HFF-Myc (cell line): ENCODE measurements around the gene CHRM4.

Experiments used
- DNase-seq: peaks from one replicate; pipeline ENCODE4 v3.0.0-alpha.2; 2011; ENCODE audit warnings: low read depth; ENCODE audit errors: extremely low read depth
- H3K4me3 ChIP-seq: replicated peaks from 2 replicates; pipeline ENCODE4 v1.5.1; 2011; ENCODE audit warnings: low read depth, mild to moderate bottlenecking, control low read depth, low read length
- CTCF ChIP-seq: IDR thresholded peaks from 2 replicates; pipeline ENCODE4 v1.5.1; 2012; ENCODE audit warnings: mild to moderate bottlenecking, low read depth, low read length, control low read depth; ENCODE audit errors: missing control alignments

CHRM4 gene

GRCh38 chr11:46360878-46361277 is 30.7 kb downstream of the CHRM4 start:
- DNase-seq, result no peak
- H3K4me3 ChIP-seq, result no peak overlapping the region
- TF ChIP-seq CTCF, result no peak

GRCh38 chr11:46359953-46360352 is 31.6 kb downstream of the CHRM4 start:
- no peak for DNase-seq
- H3K4me3 ChIP-seq, result no peak overlapping the region
- TF ChIP-seq CTCF, result no peak

- TF ChIP-seq CTCF, result no peak
- no peak for DNase-seq
- H3K4me3 ChIP-seq, result no peak overlapping the region
Observed at GRCh38 chr11:46357483-46357936, 34.1 kb downstream of the CHRM4 start.

- H3K4me3 ChIP-seq, result no peak overlapping the region
- TF ChIP-seq CTCF, result no peak
- DNase-seq, result no peak
Observed at GRCh38 chr11:46356924-46357482, 34.6 kb downstream of the CHRM4 start.

- no peak for DNase-seq
- H3K4me3 ChIP-seq, result no peak overlapping the region
- no peak for TF ChIP-seq CTCF
Observed at GRCh38 chr11:46353698-46354097, 37.9 kb downstream of the CHRM4 start.

GRCh38 chr11:46352063-46352841 is 39.3 kb downstream of the CHRM4 start:
- TF ChIP-seq CTCF, result peak; percentile 73
- H3K4me3 ChIP-seq, result no peak overlapping the region
- no peak for DNase-seq
